AG09309 (cell line): ENCODE data around the gene CCDC183.
"Not testable (repeated sequence)": the region's sequence is repeated elsewhere in the genome, so short reads cannot be mapped to it uniquely, and the experiment has no call there.

Experiments
- DNase-seq: peaks from one replicate; pipeline ENCODE4 v3.0.0-alpha.2; 2010; ENCODE audit warnings: low read depth
- H3K4me3 ChIP-seq: 2 replicates; pipeline ENCODE4 v1.5.1; 2011; ENCODE audit warnings: mild to moderate bottlenecking, low read depth, low read length, moderate library complexity; ENCODE audit not compliant: control insufficient read depth
- CTCF ChIP-seq: IDR thresholded peaks from 2 replicates; pipeline ENCODE4 v1.5.1; 2011; ENCODE audit warnings: mild to moderate bottlenecking, low read depth, low read length, inconsistent platforms; ENCODE audit not compliant: insufficient read depth, control insufficient read depth; ENCODE audit errors: missing control alignments

CCDC183 gene

GRCh38 chr9:136784997-136785361 lies 11.2 kb upstream of the CCDC183 start:
- no peak for TF ChIP-seq CTCF
- no peak overlapping the region for H3K4me3 ChIP-seq
- DNase-seq = no peak

GRCh38 chr9:136785565-136786355 lies 10.4 kb upstream of the CCDC183 start:
- not testable (repeated sequence) for DNase-seq, H3K4me3 ChIP-seq

- no peak overlapping the region for H3K4me3 ChIP-seq
- no peak for DNase-seq
- TF ChIP-seq CTCF = no peak
Measured at GRCh38 chr9:136786451-136786850, 9.7 kb upstream of the CCDC183 start.

GRCh38 chr9:136786983-136787382 lies 9.2 kb upstream of the CCDC183 start:
- not testable (repeated sequence) for DNase-seq, H3K4me3 ChIP-seq

- no peak overlapping the region for H3K4me3 ChIP-seq
- TF ChIP-seq CTCF = peak; percentile 72
- no peak for DNase-seq
Measured at GRCh38 chr9:136787690-136788400, 8.3 kb upstream of the CCDC183 start.

- not testable (repeated sequence) for DNase-seq, H3K4me3 ChIP-seq
Measured at GRCh38 chr9:136788644-136789522, 7.3 kb upstream of the CCDC183 start.

- no peak for DNase-seq
- no peak overlapping the region for H3K4me3 ChIP-seq
- no peak for TF ChIP-seq CTCF
Measured at GRCh38 chr9:136789523-136789937, 6.6 kb upstream of the CCDC183 start.
